Measurements from ENCODE around the gene PDZD7.

Gene PDZD7

GRCh38 chr10:101001659-101002035, 29.3 kb downstream of the PDZD7 start:
- no peak for DNase-seq (ENCODE audit: low read depth)

GRCh38 chr10:101000915-101001658, 29.8 kb downstream of the PDZD7 start:
- peak; percentile 81 for DNase-seq (ENCODE audit: low read depth)

- no peak for DNase-seq (ENCODE audit: low read depth)
Measured at GRCh38 chr10:101000127-101000914, 30.6 kb downstream of the PDZD7 start.

GRCh38 chr10:100999742-101000126, 31.2 kb downstream of the PDZD7 start, which contains the start of gene LZTS2:
Gene LZTS2 (plus strand): TSS chr10:100999808. CDS start chr10:101002539, 2,731 bp downstream.
- DNase-seq (ENCODE audit: low read depth) = no peak

GRCh38 chr10:100998991-100999741, 31.8 kb downstream of the PDZD7 start:
- DNase-seq (ENCODE audit: low read depth) = no peak

GRCh38 chr10:100998183-100998990, 32.5 kb downstream of the PDZD7 start:
- DNase-seq (ENCODE audit: low read depth) = no peak

GRCh38 chr10:100997360-100998182, 33.4 kb downstream of the PDZD7 start:
- no peak for DNase-seq (ENCODE audit: low read depth)

- DNase-seq (ENCODE audit: low read depth) = no peak
Measured at GRCh38 chr10:100996678-100997359, 34.1 kb downstream of the PDZD7 start.

GRCh38 chr10:100995181-100995580, 35.7 kb downstream of the PDZD7 start:
- DNase-seq (ENCODE audit: low read depth) = no peak

GRCh38 chr10:100993986-100994708, 36.8 kb downstream of the PDZD7 start:
- no peak for DNase-seq (ENCODE audit: low read depth)

GRCh38 chr10:100989088-100989487, 41.8 kb downstream of the PDZD7 start:
- no peak for DNase-seq (ENCODE audit: low read depth)

GRCh38 chr10:100988166-100988565, 42.8 kb downstream of the PDZD7 start:
- no peak for DNase-seq (ENCODE audit: low read depth)

- no peak for DNase-seq (ENCODE audit: low read depth)
Measured at GRCh38 chr10:100987685-100988049, 43.3 kb downstream of the PDZD7 start.

GRCh38 chr10:100986952-100987684, 43.8 kb downstream of the PDZD7 start, which contains the start of the genes MRPL43 and TWNK:
Gene MRPL43 (minus strand): TSS chr10:100987497. CDS start chr10:100987443, 54 bp downstream.
Gene TWNK (plus strand): TSS chr10:100987543. CDS start chr10:100988211, 668 bp downstream.
- DNase-seq (ENCODE audit: low read depth) = no peak

- DNase-seq (ENCODE audit: low read depth) = no peak
Measured at GRCh38 chr10:100986623-100986951, 44.3 kb downstream of the PDZD7 start.

- DNase-seq (ENCODE audit: low read depth) = no peak
Measured at GRCh38 chr10:100985336-100985735, 45.6 kb downstream of the PDZD7 start.

- DNase-seq (ENCODE audit: low read depth) = no peak
Measured at GRCh38 chr10:100984672-100985177, 46.2 kb downstream of the PDZD7 start.

- no peak for DNase-seq (ENCODE audit: low read depth)
Measured at GRCh38 chr10:100983868-100984671, 46.9 kb downstream of the PDZD7 start.

Data from GM04503 (cell line).